GM18526 (cell line): ENCODE results near the gene ACTL10.

Experiments used
- POLR2A ChIP-seq: IDR thresholded peaks from 3 replicates; pipeline ENCODE4 v1.6.1; 2011; ENCODE audit not compliant: insufficient read length; ENCODE audit errors: extremely low read depth

ACTL10 gene

DNA sequence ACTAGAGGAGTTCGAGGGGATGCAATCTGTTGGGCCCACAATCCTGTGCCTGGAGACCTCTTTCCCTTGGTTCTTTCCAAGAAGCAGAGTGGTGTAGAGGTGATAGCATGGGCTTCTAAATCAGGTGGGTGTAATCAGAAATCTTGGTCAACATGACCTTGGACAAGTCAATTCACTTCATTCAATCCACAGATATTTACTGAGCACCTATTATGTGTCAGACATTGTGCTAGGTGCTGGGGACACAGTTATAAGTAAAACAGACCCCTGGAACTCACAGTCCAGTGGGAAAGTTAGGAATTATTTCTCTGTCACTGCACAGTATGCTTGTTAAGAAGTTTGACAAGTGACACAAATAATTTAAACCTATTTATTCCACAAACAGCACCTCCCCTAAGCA lies 22.8 kb downstream of the ACTL10 start:
- TF ChIP-seq POLR2A = no peak

DNA sequence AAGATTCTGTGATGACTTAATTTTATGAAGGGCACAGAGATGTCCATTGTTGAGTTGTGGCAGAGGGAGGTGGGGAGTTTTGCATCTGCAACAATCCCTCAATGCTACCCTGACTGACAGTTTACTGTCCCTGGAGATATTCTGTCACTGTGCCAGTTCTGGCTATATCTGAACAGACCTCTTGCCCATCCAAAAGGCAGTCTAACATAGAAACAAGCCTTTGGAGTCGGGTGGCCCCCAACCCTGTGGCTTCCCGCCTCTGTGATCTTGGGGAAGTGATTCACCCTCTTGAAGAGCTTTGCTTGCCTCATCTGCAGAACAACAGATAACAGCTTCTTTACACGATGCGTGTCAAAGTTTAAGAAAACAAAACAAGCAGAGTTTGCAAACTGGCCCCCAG lies 23.2 kb downstream of the ACTL10 start:
- no peak for TF ChIP-seq POLR2A

DNA sequence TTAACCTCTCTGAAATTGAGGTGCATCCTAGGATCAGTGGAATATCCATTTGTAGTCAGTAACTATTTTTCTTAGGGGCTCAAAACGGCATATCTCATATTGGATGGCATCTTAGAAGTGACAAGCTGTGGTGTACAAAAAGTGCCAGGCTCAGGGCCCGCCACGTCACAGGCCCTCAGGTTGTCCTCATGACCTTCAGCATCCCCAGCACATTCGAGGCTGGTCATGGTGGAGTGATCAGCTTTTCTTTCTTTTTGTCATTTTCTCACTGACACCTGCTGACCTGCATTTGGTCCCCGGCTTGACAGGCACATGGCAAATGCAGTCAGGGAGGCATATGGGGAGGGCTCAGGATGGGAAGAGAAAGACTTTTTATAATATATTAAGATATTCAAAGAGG lies 26.5 kb downstream of the ACTL10 start:
- TF ChIP-seq POLR2A = no peak

DNA sequence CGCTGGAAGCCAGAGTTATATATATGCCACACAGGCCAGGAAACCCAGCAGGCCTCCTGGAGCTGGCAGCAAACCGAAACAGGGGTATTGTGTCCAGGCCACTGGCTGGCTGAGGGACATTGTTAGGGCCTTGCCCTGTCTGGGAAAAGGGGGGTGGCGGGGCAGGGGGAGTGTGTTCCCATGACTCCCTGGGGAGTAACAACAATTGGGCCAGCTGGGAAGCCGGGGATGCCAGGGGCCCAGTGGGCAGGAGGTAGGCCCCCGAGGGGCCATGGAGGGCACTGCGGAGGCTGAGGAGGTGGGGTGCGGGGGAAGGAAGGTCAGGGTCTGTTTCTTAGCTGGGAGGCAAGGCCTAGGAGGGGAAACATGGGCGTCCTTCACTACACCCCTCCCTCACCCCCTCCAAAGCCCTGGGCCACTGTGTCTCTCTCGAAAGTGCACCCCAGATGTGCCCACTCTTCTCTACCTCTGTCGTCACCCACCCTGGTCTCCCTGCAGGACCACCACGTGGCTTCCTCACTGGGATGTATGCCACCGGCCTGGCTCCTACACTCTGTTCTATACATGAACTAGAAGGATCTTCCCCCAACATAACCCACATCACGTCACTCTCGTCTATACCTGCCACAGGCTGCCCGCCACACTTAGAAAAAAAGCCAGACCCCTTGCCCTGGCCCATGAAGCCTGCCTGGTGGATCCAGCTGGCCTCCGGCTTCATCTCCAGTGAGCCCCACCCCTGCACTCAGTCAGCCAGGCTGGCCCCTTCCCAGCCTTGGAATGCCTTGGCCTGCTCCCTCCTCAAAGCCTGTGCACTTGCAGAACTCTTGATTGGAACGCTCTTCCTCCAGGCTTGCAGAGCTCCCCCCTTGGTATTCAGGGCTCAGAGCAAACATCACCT lies 27.2 kb downstream of the ACTL10 start:
- TF ChIP-seq POLR2A = no peak

DNA sequence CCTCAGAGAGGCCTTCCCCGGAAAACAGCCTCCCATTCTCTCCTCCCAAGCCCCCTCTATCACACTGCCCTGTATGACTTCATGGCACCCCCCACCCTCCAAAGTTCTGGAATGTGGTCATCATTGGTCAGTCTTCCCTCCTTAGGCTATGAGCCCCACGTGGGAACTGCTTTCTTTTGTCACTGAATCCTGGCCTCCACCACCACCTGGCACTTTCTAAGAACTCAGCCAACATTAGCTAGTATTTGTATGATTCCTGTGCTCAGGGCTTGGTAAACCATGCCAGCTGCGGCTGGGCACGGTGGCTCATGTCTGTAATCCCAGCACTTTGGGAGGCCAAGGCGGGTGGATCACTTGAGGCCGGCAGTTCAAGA lies 27.9 kb downstream of the ACTL10 start:
- TF ChIP-seq POLR2A = no peak

DNA sequence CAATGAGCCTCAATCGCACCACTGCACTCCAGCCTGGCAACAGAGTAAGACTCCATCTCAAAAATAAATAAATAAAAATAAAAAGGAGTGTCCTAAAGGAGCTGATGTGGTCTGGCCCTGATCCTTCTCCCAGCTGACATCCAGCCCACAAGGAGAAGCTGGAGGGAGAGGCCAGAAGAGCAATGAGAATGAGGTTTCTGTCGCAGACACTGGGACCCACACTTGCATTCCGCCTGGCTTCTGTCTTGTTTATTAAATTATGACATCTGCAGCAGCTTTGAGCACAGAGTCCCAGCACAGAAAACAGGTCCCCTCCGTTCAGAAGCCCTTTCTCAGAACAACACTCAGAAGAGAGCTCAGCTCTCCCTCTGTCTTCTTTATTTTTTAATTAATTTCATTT lies 29.7 kb downstream of the ACTL10 start:
- no peak for TF ChIP-seq POLR2A

DNA sequence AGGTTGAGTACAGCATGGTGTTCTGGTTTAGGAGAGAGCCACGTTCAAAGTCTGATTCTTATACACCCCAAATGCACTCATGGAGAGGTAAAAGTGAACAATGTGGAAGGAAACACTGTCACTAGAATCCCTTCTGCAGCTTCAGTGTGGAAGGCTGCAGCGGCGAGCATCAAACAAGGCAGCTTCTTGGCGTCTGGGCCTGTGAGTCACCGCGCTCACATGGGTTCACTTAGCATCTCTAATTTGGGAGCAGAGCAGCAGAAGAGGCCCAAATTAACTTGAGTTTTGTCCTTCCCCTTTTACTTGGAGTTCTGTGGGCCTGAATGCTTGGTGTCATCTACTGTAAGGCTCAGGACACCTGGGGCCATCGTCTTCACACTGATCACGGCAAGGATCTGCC lies 30.4 kb downstream of the ACTL10 start:
- TF ChIP-seq POLR2A = no peak

DNA sequence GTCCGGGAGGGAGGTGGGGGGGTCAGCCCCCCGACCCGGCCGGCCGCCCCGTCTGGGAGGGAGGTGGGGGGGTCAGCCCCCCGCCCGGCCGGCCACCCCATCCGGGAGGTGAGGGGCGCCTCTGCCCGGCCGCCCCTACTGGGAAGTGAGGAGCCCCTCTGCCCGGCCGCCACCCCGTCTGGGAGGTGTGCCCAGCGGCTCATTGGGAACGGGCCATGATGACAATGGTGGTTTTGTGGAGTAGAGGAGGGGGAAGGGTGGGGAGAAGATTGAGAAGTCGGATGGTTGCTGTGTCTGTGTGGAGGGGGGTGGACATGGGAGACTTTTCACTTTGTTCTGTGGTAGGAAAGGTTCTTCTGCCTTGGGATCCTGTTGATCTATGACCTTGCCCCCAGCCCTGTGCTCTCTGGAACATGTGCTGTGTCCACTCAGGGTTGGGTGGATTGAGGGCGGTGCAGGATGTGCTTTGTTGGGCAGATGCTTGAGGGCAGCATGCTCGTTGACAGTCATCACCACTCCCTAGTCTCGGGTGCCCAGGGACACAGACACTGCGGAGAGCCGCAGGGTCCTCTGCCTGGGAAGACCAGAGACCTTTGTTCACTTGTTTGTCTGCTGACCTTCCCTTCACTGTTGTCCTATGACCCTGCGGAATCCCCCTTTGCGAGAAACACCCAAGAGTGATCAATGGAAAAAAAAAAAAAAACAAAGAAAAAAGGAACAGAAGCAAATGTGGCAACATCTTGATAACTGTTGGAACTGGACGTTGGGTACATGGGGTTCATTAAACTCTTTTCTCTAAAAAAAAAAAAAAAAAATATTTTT lies 35.1 kb downstream of the ACTL10 start:
- no peak for TF ChIP-seq POLR2A

DNA sequence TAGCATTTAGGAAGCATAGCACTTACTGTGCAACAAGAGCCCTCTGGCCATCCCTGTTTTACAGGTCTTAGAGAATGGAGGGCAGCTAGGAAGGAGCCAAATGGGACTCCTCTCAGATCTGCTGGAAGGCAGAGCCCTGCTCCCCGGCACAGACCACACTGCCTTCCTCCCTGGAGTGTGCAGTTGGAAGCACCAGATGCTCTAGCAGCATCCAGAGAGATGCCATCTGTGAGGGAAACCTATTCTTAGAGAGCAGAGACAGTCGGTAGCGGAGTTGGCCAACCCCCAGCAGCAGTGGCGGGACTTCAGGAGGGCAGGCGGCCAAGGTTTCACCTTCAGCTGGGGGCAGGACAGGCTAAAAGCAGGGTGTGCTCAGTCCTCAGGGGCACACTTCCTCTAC lies 36.1 kb downstream of the ACTL10 start:
- no peak for TF ChIP-seq POLR2A

DNA sequence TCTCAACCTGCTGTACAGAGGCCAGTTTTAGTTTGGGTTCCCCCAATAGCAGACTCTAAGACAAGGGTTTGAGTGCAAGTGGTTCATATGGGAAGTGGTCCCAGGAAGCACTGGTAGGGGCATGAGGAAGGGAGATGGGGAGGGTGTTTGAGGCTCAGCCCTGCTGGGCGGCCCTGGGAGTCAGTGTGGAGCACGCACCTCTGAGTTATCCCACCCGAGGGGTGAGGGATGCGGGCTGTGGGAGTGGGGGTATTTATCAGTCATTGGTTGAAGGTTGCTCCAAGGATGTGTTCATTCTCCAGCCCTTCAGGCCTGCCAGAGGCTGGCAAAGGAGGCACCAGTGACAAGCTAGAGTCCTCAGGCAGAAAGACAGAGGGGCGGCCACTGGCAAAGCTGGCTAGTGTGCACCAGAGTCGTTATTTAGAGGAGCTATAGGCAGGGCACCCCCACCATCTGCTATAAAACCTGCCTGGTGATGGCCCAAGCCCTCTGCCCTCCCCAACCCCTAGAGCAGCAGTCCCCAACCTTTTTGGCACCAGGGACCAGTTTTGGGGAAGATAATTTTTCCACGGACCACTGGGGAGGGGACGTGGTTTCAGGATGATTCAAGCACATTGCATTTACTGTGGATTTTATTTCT lies 36.9 kb downstream of the ACTL10 start:
- TF ChIP-seq POLR2A = no peak

DNA sequence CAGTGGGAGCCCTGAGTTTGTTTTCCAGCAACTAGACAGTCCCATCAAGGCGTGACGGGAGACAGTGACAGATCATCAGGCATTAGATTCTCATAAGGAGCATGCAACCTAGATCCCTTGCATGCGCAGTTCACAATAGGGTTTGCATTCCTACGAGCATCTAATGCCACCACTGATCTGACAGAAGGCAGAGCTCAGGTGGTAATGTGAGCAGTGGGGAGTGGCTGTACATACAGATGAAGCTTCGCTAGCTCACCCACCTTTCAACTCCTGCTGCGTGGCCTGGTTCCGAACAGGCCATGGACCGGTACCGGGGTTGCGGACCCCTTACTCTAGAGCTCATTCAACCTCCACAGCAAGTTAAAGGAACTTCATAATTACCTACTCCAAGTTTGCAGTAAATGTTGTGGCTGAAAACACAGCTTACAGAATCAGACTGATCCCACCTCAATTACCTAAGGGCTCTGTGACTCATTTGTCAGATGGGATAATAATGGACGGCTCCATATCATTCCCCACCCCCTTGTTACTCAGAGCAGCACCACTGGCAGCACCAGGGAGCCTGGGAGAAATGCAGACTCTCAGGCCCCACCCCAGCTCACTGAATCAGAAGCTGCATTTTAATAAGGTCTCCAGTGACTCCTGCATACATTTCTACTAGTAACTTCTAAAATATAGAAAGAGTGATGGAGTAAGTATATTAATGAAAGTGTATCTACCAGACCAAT lies 37.6 kb downstream of the ACTL10 start:
- no peak for TF ChIP-seq POLR2A

DNA sequence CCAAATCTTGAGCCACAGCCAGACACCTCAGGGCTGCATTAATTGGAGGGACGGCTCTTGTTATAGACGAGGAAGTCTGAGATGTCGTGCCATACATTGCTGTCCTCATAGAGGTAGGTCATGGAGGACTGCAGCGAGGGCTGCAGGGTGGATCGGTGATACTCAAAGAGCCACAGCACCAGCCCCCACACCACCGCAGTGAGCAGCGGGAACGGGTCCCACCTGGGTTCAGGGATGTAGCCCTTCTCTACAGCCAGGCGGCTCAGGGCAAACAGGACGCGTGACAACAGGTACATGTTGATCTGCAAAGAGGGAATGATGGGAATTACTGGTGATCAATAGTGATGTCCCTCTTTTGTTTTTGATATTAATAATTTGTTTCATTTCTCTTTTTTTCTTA lies 40.9 kb downstream of the ACTL10 start:
- TF ChIP-seq POLR2A = no peak

DNA sequence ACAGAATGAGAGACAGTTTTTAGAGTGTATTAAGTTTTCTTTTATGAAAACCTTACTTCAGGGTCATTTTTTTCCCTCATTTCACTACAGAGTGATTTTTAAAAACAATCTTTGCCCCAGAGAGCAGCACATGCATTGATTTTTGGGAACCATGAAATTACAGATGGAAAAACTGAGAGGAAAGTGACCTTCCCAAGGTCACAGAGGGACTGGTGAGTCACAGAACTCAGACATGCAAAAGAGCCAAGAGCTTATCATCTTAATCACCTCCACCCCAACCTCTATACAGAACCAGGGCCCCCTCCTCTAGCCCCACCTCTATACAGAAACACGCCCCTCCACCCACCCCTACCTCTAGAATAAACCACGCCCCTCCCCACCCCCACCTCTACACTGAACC lies 42.7 kb downstream of the ACTL10 start:
- TF ChIP-seq POLR2A = no peak

DNA sequence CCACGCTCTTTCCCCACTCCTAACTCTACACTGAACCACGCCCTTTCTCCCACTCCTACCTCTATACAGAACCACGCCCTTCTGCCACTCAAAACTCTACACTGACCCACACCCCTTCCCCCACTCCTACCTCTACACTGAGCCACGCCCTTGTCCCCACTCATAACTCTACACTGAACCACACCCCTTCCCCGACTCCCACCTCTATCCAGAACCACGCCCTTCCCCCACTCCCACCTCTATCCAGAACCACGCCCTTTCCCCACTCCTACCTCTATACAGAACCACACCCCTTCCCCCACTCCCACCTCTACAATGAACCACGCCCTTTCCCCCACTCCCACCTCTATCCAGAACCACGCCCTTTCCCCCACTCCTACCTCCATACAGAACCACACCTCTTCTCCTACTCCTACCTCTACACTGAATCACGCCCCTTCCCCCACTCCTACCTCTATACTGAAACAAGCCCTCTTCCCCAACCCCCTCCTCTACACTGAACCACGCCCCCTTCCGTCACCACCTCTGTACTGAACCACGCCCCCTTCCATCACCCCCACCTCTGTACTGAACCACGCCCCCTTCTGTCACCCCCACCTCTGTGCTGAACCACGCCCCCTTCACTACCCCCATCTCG lies 43.3 kb downstream of the ACTL10 start:
- TF ChIP-seq POLR2A = no peak
